Measurements from ENCODE around the gene CCR5. TPM values are rescaled to one million over a fixed set of nuclear protein-coding genes. Genes with fewer than 3 reads are reported as not detected.
A peak's percentile ranks its signal among the peaks of the same experiment; 100 is the strongest.
"Not testable (repeated sequence)": the region's sequence is repeated elsewhere in the genome, so short reads cannot be mapped to it uniquely, and the experiment has no call there.

The CCR5 gene
- total RNA-seq, 1 experiment from 2014 or later = not detected

DNA sequence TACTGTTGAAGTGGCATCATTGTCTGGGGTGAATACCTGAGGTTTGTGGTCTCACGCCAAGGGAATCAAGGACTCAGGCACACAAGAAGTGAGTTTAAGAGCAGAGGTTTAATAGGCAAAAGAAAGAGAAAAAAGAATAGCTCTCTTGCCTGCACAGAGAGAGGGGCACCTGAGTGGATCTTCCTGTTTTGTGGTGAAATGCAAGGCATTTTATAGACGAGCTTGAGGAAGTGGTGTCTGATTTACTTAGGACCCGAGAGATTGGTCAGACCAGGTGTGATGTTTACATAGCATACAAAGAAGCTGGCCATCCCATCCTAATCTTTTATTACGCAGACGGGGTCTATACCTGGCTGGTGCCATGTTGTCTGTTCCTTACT lies 13.2 kb downstream of the CCR5 start:
- DNase-seq (ENCODE audit: low read depth) = no peak

- DNase-seq (ENCODE audit: low read depth) = peak; percentile 38
These were observed 15.5 kb downstream of the CCR5 start for GRCh38 chr3:46386205-46386604.

DNA sequence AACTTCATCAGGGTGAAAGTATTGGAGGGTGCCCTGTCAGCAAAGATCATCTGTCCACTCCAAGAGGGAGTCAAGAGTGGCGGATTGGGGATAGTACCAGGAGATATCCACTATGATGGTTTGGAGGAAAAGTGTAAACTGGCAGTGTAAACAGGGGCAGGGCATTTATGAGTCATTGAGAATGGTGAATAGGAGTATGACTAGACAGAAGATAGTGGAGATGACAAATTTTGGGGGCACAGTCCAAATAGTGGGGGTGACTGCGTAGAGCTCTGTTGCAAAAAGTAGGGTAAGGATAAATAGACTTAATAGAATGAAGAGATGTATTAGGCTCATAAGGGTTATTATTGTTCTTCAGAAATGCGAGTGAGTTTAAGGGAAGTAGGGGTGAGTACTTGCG lies 18.1 kb downstream of the CCR5 start:
- DNase-seq (ENCODE audit: low read depth) = not testable (repeated sequence)

- DNase-seq (ENCODE audit: low read depth) = no peak
These were observed 18.6 kb downstream of the CCR5 start for GRCh38 chr3:46389306-46389705.

- not testable (repeated sequence) for DNase-seq (ENCODE audit: low read depth)
These were observed 20.8 kb downstream of the CCR5 start for GRCh38 chr3:46391526-46391925.

DNA sequence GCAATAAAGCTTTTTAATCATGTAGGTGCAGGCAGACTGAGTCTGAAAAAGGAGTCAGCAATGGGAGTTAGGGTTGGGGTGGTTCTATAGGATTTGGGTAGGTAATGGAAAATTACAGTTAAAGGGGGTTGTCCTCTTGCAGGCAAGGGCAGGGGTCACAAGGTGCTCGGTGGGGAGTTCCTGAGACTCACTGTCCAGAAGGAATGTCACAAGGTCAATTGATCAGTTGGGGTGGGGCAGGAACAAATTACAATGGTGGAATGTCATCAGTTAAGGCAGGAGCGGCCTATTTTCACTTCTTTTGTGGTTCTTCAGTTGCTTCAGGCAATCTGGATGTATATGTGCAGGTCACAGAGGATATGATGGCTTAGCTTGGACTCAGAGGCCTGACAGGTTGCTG lies 22.3 kb downstream of the CCR5 start:
- no peak for DNase-seq (ENCODE audit: low read depth)

GRCh38 chr3:46393554-46394434 lies 23.0 kb downstream of the CCR5 start:
- DNase-seq (ENCODE audit: low read depth) = no peak

DNA sequence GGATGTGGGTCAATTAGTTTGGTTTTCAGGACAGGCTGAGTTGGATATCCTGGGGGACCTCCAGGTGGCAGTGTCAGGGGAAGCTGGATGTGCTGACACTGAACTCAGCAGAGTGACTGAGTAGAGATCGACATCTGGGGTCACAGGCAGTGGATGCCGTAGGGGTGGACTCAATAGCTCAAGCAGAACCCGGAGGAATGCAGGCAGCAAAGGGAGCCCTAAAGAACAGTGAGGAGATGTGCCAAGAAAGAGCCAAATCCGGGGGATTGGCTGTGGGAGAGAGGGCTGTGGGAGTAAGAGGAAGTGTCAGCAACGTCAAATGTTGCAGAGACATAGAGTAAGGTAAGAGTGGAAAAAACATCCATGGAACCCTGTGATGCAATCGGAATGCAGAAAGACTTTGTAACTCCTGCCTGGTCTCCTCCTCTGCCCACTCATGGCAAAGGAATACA lies 24.5 kb downstream of the CCR5 start:
- DNase-seq (ENCODE audit: low read depth) = no peak

DNA sequence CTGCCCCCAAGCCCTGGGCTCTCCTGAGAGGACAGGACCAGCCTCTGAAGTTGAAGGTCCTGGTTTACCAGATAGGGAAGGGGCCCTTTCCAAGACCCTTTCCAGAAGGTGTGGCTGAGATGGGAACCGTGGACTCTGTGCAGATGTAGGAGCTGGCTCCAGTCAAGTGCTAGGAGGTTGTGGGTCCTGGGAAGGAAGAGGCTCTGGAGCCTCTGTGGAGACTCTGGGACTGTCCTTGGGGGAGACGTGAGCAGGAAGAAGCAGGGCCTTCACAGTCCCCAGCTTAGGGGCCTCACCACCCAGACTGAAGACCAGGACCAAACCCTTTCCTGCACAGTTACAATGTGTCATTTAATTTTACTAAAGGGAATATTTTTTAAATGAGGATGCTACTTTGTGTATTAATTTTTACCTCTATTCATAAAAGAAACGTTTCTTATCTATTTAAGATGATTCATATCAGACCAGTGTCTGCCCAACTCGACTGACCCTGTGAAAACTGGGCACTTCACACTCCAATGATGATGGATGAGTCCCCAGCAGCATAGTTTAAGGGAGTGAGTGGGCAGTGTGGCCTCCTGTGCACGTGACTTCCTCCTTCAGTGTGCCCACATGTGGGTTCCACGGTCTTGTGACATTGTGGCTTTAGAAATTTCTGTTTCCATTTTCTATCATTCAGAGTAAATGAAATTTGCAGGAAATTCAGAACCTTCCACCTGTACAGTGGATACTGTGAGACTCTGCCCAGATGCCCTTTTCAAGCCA lies 25.2 kb downstream of the CCR5 start:
- no peak for DNase-seq (ENCODE audit: low read depth)

DNA sequence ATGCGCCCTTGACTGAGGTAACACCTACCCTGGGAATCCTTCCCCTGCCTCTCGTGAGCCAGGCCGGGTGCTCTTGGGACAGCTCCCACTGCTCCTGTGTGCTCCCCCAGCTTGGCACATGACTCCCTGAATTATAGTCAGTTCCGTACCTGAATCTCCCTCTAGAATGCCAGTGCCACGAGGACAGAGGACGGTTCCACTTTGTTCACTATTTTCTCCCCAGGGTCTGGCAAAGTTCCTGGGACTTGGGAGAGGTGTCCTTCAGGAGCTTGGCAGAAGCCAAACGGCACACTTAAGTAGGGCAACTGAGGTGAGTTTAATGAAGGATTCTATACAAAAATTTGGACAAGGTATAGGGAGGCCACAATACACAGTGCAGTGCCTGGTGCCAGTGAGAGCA lies 26.4 kb downstream of the CCR5 start:
- DNase-seq (ENCODE audit: low read depth) = no peak

- no peak for DNase-seq (ENCODE audit: low read depth)
These were observed 27.6 kb downstream of the CCR5 start for GRCh38 chr3:46398186-46398955.

DNA sequence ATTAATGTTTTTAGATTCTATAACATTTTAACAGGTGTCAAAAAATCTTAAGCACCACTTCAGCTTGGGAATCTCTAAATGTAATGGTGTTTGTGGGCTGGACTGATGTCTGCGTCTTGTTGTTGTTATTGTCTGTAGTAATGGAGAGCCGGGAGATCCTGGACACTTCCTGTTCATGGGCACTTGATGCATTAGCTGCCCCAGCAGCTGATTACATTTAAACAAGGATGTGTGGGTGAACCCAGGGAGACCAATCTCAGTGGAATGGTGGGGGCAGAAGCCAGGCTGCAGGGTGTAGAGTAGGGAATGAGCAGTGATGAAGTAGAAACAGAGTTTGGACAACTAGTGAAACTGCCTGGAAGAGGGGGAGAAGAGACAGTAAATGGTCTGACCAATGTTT lies 28.4 kb downstream of the CCR5 start:
- no peak for DNase-seq (ENCODE audit: low read depth)

DNA sequence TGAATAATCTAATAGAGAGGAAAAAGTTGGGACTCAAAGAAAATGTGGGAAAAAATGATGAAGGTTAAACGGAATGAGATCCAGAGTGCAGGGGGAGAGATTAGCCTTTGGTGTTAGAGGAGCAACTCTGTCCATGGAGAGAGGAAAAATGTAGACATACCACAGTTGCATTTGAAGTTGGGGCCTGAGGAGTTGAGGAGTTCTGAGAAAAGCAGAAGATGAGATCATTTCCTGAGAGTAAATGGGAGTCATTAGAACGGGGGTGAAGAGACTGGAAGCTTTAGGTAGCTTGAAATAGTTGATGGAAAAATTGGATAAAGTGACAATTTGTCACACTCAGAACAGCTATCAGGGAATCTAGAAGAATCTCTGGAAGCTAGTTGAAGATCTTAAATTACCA lies 28.8 kb downstream of the CCR5 start:
- DNase-seq (ENCODE audit: low read depth) = no peak

- DNase-seq (ENCODE audit: low read depth) = peak; percentile 69
These were observed 29.4 kb downstream of the CCR5 start for GRCh38 chr3:46400000-46400734.

DNA sequence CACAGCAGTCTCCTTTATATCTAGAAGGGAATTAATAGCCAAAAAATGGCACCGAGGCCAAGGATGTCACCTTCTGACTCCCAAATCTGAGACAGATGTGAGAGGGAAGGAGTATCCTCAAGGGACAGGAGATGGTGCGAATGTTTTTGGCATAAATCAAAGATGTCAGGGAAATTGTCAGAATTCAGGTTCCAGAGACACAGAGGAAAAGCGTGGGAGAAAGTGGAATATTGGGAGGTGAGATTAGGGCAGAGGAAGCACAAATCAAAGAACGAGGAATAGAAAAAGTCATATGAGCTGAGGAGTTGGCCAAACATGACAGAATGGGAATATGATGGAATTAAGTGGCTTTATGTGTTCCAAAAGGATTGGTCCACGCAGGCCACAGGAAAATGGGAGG lies 30.1 kb downstream of the CCR5 start:
- no peak for DNase-seq (ENCODE audit: low read depth)

DNA sequence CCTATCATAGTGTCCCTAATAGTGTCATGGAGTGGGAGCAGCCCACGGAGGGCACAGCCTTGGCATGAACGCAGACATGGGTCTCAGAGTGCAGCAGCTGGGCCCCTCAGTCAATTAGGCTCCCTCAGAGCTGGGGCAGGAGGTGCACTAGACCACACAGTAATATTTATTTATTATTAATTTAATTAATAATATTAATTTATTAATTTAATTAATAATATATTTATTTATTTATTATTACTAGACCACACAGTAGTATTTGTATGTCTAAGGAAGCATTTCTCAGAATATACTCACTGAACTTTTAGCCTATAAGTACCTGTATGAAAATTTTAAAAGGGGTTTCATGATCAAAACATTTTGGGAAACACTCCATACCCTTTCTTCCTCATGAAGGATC lies 30.8 kb downstream of the CCR5 start:
- no peak for DNase-seq (ENCODE audit: low read depth)

- DNase-seq (ENCODE audit: low read depth) = not testable (repeated sequence)
These were observed 32.2 kb downstream of the CCR5 start for GRCh38 chr3:46402902-46403301.

DNA sequence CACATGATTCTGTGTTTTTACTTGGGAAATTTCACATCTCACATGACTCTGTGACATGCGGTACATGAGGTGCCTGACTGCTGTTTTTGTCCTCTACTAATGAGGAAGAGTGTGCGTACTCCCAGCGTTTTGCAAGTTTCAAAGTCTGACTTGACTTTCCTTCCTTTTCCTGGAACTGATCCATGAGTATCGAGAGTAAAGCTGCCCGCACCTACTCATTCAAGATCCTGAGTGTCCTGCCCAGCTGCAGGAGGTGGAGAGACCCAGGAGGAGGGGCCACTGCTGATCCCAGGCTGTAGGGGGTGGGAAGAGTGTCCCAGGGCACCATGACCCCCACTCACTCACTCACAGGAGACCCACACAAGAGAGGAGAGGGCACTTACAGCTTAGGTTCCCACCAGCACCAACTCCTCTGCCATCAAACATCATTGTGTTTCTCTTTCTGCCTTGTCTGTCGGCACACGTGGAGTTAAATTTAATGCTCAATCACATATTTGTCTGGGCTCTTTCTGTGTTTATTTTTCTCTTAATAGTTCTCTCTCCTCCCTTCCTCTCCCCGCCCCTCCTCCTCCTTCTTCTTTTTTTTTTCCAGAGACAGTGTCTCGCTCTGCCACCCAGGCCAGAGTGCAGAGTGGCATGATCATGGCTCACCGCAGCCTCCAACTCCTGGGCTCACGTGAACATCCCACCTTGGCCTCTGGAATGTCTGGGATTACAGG lies 34.7 kb downstream of the CCR5 start:
- no peak for DNase-seq (ENCODE audit: low read depth)

- DNase-seq (ENCODE audit: low read depth) = no peak
These were observed 35.7 kb downstream of the CCR5 start for GRCh38 chr3:46406443-46406787.

DNA sequence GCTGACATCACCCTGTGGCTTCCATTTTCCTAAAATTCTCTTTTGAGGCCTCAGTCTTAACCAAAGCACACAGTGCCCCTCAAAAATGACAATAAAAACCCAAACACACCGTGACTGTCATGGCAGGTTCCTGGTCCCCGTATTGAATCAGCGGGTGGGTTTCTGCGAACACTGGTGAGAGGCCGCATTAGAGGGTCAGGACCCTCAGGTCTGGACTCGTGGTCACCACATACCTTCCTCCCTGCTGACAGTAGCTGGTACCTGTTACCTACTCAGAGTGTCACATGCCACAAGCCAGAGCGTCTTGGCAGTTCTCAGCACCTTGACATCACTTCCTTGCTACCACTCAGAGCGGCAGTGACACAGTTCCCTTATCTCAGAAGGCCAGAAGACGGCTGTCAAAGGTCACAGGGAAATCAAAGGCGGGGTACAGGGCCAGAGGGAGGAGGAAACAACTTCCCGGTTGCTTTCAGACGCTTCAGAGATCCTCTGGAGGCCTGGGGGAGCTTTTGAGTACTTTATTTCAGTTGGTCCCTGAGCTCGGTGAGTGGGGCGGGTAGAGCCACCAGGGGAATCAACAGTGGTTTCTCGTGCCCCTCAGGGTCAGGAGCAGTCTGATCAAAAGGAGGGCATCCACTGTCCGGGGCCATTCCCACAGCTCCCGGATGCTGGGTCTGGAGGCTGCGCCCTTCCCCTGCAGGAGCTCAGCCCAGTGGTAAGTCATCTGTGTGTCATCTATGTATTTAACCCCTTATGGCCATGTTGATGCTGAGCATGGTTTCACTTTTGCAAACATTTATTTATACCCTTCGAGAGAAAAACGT lies 36.3 kb downstream of the CCR5 start, which contains the start of the genes CCR5AS and CCRL2:
Gene CCR5AS, minus strand, starts transcription at position 279 of the 824 bp plus-strand sequence.
Gene CCRL2, plus strand, starts transcription at position 472 of the 824 bp plus-strand sequence. CDS start 821 bp downstream, outside the sequence.
- DNase-seq (ENCODE audit: low read depth) = peak; percentile 67

Data from Daoy (cell line).